LNCAP (cell line): ENCODE data around the gene SLC2A4.
A peak's percentile ranks its signal among the peaks of the same experiment; 100 is the strongest.

ENCODE experiments used
- TF ChIP-seq, protein P1 (sequence below): fragments of 450-650 bp; IDR thresholded peaks from 2 replicates; pipeline ENCODE4 v1.5.1; 2017; ENCODE audit warnings: mild to moderate bottlenecking

SLC2A4 gene

DNA sequence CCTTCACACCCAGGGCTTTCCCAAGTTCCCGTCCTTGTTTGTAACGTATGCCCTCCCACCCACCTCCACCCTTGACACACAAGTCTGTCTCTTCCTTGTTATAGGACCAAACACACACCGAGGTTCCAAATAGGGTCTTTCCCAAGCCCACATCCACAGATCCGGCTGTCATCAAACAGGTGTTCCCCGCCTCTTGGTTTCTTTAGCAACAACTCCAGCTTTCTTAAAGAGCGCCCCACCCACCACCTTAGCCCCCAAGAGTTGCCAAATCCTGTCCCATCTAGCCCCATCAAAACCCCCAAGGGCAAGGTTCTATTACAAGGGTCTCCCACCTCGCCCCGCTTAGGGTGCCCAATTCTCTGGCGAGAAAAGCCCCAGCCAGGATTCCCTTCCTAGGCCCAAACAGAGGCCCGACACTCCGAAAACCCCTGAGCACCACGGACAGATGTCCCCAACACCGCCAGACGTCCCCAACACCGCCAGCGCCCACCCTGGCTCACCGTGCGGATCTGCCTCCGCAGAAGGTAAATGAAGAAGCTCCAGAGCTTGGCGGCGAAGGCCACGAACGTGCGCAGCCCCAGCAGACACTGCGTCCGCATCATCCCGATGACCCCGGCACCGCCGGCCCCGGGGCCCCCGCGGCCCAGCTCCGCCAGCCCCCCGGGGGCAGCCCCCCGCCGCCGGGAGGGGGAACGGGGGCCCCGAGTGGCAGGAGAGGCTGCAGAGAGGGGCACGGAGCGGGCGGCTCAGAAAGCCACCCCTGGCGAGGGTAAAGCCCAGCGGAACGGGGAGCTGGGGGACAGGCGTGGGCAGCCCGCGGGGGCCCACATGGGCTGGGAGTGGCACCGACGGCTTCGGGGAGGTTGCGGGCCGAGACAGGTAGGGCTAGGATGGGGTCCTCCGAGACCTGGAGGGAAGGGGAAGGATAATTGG lies 30.6 kb upstream of the SLC2A4 start:
- TF ChIP-seq, protein P1, sequence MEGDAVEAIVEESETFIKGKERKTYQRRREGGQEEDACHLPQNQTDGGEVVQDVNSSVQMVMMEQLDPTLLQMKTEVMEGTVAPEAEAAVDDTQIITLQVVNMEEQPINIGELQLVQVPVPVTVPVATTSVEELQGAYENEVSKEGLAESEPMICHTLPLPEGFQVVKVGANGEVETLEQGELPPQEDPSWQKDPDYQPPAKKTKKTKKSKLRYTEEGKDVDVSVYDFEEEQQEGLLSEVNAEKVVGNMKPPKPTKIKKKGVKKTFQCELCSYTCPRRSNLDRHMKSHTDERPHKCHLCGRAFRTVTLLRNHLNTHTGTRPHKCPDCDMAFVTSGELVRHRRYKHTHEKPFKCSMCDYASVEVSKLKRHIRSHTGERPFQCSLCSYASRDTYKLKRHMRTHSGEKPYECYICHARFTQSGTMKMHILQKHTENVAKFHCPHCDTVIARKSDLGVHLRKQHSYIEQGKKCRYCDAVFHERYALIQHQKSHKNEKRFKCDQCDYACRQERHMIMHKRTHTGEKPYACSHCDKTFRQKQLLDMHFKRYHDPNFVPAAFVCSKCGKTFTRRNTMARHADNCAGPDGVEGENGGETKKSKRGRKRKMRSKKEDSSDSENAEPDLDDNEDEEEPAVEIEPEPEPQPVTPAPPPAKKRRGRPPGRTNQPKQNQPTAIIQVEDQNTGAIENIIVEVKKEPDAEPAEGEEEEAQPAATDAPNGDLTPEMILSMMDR, result no peak

DNA sequence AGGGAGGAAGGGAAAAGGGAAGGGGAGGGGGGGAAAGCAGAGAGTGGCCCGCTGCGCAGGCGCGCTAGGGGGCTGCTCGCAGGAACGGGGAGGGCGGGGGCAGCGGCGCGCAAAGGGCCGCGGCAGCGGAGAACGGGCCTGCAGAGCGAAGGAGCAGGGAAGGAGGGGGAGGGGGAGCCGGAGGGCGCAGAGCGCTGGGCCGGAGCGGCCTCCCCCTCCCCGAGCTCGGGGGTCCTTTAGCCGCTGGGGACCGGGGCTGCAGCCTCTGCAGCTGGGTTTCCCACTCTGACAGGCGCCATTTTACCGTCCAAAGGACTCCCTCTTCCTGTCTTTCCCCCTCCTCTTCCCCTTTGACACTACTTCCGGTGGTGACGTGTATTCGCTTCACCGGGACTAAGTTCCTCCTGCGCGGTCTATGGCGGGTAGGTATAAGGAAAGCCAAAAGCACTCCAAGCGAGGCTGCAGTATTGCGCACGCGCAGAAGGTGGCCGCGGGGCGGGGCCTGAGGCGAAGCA lies 29.8 kb upstream of the SLC2A4 start, which contains the start of gene CTDNEP1:
CTDNEP1 (minus strand) TSS at position 74 of the 515 bp plus-strand sequence. CDS start 438 bp downstream, outside the sequence.
- TF ChIP-seq, protein P1, result no peak

DNA sequence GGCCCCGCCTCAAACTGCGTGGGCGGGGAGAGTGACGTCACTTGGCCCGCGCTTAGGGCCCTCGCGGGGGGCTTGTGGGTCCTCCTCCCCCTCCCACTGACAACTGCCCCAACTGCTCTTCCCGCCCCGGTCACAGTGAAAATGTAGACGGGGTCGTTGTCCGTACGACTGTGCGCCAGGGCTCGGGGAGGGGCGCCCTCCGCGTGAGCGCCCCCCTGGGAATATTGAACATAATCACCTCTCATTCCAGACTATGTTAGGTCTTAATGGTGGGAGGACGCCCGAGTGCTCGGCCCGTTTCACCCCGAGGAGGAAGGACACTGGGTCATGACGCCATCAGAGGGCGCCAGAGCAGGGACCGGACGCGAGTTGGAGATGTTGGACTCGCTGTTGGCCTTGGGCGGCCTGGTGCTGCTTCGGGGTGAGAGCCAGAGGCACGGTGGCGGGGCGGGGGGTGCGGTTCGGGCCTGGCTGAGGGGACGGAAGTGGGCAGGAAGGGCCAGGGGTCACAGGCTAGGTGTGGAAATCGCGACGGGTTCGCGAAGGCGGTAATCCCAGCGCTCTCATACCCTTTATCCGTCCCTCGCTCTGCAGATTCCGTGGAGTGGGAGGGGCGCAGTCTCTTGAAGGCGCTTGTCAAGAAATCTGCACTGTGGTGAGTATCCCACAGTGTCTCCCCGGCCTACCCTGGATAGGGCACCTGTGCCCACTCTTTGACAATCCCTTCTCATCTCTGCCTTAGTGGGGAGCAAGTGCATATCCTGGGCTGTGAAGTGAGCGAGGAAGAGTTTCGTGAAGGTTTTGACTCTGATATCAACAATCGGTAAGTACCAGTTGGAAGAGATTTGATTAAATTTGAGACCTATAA lies 29.1 kb upstream of the SLC2A4 start, which contains the start of gene ELP5:
ELP5 (plus strand) TSS at position 40 of the 868 bp plus-strand sequence; CDS start at position 376, 336 bp downstream.
- TF ChIP-seq, protein P1, result peak; percentile 55

DNA sequence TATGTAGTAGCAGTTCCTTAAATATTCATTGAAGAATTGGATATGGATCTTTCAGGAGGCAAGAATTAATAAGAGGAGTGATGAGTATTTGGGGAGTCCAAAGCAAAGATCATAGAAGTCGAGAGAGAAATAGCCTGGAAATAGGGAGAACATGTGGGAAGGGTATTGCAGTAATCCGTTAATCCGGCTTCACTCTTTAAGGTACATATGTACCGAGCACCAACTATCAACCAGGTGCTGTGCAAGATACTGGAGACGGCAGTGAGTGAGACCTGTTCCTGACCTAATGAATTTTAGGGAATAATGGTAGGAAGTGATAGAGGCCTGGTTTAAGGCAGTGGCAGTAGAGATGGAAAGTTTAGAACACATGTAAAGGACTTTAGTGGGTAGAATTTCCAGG lies 28.4 kb upstream of the SLC2A4 start:
- TF ChIP-seq, protein P1, result no peak

DNA sequence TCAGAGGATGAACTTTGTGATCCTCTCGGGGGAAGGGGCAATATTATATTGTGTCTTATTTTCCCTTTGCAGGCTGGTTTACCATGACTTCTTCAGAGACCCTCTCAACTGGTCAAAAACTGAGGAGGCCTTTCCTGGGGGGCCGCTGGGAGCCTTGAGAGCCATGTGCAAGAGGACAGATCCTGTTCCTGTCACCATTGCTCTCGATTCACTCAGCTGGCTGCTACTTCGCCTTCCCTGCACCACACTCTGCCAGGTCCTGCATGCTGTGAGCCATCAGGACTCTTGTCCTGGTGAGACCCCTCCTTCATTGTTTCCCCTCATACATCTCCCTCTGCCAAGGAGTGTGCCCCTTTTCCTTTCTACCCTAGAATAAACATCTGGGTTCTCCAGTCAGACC lies 27.0 kb upstream of the SLC2A4 start:
- TF ChIP-seq, protein P1, result no peak

DNA sequence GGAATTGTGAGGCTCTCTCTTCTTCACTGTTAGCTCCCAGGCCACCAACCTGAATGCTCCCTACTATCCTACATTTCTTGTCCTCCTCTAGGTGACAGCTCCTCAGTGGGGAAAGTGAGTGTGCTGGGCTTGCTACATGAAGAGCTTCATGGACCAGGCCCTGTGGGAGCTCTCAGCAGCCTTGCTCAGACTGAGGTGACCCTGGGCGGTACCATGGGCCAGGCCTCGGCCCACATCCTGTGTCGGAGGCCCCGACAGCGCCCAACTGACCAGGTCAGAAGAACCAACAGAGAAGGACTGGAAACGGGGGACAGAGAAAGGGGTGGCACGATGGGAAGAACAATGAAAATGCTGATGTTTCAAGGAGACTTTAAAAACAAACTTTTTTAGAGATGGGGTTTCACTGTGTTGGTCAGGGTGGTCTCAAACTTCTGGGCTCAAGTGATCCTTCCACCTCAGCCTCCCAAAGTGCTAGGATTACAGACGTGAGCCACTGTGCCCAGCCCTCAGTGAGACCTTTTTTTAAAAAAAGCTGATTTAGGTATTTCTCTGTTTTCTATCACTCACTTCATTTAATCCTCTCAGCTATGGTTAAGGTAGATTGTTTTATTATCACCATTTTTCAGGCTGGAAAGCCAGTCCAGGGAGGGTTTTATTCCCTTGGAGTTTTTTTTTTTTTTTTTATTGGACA lies 24.6 kb upstream of the SLC2A4 start:
- TF ChIP-seq, protein P1, result no peak
